Keratinocyte (primary cell): Measurements from ENCODE around the gene ABR. TPM values are rescaled to one million over a fixed set of nuclear protein-coding genes. Genes with fewer than 3 reads are reported as not detected.

Experiments used
- DNase-seq: peaks from one replicate; pipeline ENCODE4 v3.0.0-alpha.2; 2011; ENCODE audit warnings: low read depth, missing footprints, low spot score
- FAIRE-seq: peaks from 2 replicates; lab custom pipeline; 2011; peaks lifted over from hg19 to GRCh38; lab: Jason Lieb, UNC
- H2AFZ ChIP-seq: 2 replicates; pipeline ENCODE4 v1.6.0; 2012; ENCODE audit warnings: low read length, control low read depth, inconsistent platforms; ENCODE audit not compliant: control insufficient read depth
- H3K27ac ChIP-seq: 2 replicates; pipeline ENCODE4 v1.5.1; 2011; ENCODE audit warnings: low read length; ENCODE audit not compliant: control insufficient read depth, insufficient read depth
- H3K27me3 ChIP-seq: 3 replicates; pipeline ENCODE4 v1.6.0; 2011; ENCODE audit warnings: low read length; ENCODE audit not compliant: control insufficient read depth, insufficient read depth; ENCODE audit errors: extremely low read depth
- H3K36me3 ChIP-seq, 2 experiments: 2 replicates in 1 of 2; 3 replicates in 1 of 2; pipeline ENCODE4 v1.5.1; 2011; ENCODE audit warnings: low read length in 2 of 2, mild to moderate bottlenecking in 1 of 2; ENCODE audit not compliant: control insufficient read depth in 2 of 2, insufficient read depth in 2 of 2; ENCODE audit errors: extremely low read depth in 1 of 2
- H3K4me1 ChIP-seq: 3 replicates; pipeline ENCODE4 v1.5.1; 2011; ENCODE audit warnings: low read length; ENCODE audit not compliant: control insufficient read depth, insufficient read depth; ENCODE audit errors: extremely low read depth
- H3K4me2 ChIP-seq: 3 replicates; pipeline ENCODE4 v1.6.0; 2011; ENCODE audit warnings: low read depth, low read length; ENCODE audit not compliant: control insufficient read depth, insufficient read depth; ENCODE audit errors: extremely low read depth
- H3K4me3 ChIP-seq, 3 experiments: fragments of 200-600 bp in 1 of 3; sonication (generic) in 1 of 3; 2 replicates in 2 of 3; 3 replicates in 1 of 3; pipeline ENCODE4 v1.5.1; 2011 to 2016; ENCODE audit warnings: low read length in 3 of 3, mild to moderate bottlenecking in 3 of 3, control low read depth in 2 of 3, inconsistent platforms in 1 of 3, low read depth in 1 of 3, mixed read lengths in 1 of 3, mixed run types in 1 of 3, moderate library complexity in 1 of 3; ENCODE audit not compliant: control insufficient read depth in 2 of 3, insufficient read depth in 2 of 3; ENCODE audit errors: extremely low read depth in 1 of 3
- H3K79me2 ChIP-seq: 2 replicates; pipeline ENCODE4 v1.6.0; 2012; ENCODE audit warnings: low read length; ENCODE audit not compliant: control insufficient read depth, insufficient read depth
- H3K9ac ChIP-seq: 3 replicates; pipeline ENCODE4 v1.6.0; 2011; ENCODE audit warnings: low read length; ENCODE audit not compliant: control insufficient read depth, insufficient read depth; ENCODE audit errors: extremely low read depth
- H3K9me1 ChIP-seq: 3 replicates; pipeline ENCODE4 v1.6.0; 2011; ENCODE audit warnings: low read length; ENCODE audit not compliant: control insufficient read depth, insufficient read depth; ENCODE audit errors: extremely low read depth
- H3K9me3 ChIP-seq: 2 replicates; pipeline ENCODE4 v1.5.1; 2012; ENCODE audit warnings: low read depth, low read length; ENCODE audit not compliant: control insufficient read depth
- H4K20me1 ChIP-seq: 3 replicates; pipeline ENCODE4 v1.6.0; 2011; ENCODE audit warnings: low read length; ENCODE audit not compliant: control insufficient read depth, insufficient read depth; ENCODE audit errors: extremely low read depth
- CTCF ChIP-seq, 3 experiments: IDR thresholded peaks in 1 of 3; conservative IDR thresholded peaks in 1 of 3; optimal IDR thresholded peaks in 1 of 3; 2 replicates in 2 of 3; 3 replicates in 1 of 3; pipeline versions ENCODE3 to v1.5.1; 2011; ENCODE audit warnings: low read length in 3 of 3, mild to moderate bottlenecking in 3 of 3, moderate library complexity in 2 of 3, control low read depth in 1 of 3, inconsistent platforms in 1 of 3; ENCODE audit not compliant: insufficient read depth in 2 of 3; ENCODE audit errors: extremely low read depth in 1 of 3
- EZH2 ChIP-seq: IDR thresholded peaks from one replicate; pipeline ENCODE4 v1.6.1; 2012; ENCODE audit warnings: inconsistent platforms, mild to moderate bottlenecking, low read length, moderate library complexity
- dilution Hi-C: fragments of 300-500 bp; cut with MboI; formaldehyde crosslinking; loops from one replicate; pipeline ENCODE4 v1.7.0; 2020; ENCODE audit warnings: low sequenced_read_pairs; ENCODE audit not compliant: extremely low pct_ligation_motif_present
- polyA plus RNA-seq, 5 experiments: library from polyadenylated mRNA; depleted of rRNA in 3 of 5; stranded (reverse) in 3 of 5; stranded (forward) in 1 of 5; unstranded in 1 of 5; fragments of >200 nt; gene quantifications; 1 replicate in 1 of 5; 2 replicates in 3 of 5; 3 replicates in 1 of 5; pipeline versions ENCODE4 v1.2.1 to v1.2.3, GENCODE V29; 2011 to 2012; ENCODE audit warnings: missing spikeins in 2 of 5, low read depth in 1 of 5, low replicate concordance in 1 of 5

Gene ABR
- polyA plus RNA-seq, 1 donor (not counting 4 experiments of a cell fraction or from before 2014, with no cell fraction given): 17.3 TPM

- Histone ChIP-seq H3K4me3 (no peak overlapping the region), H3K9me3 (no peaks in the 10 kb centered on the region), H3K27me3 (no peaks in the 10 kb centered on the region), H3K9me1 (peaks cover 2% of the 10 kb centered on the region), H4K20me1 (no peaks in the 10 kb centered on the region), H3K4me1 (peaks cover 26% of the 10 kb centered on the region), H3K27ac (no peak overlapping the region), H3K4me2 (no peak overlapping the region), H3K79me2 (no peaks in the 10 kb centered on the region), H3K36me3 (peaks cover 0 to 9% of the 10 kb centered on the region in 2 experiments), H2AFZ (no peak overlapping the region), H3K9ac (no peak overlapping the region)
- FAIRE-seq (no peak), DNase-seq (no peak)
- TF ChIP-seq CTCF (optimal IDR thresholded peaks at IDR 0.05 in 1 of 3, IDR thresholded peaks at IDR 0.05 in 1 of 3, conservative IDR thresholded peaks at IDR 0.05 in 1 of 3; ENCODE audit: extremely low read depth in 1 of 3, insufficient read depth in 2 of 3, low read length in 3 of 3) (no peak), EZH2 (no peak)
- dilution Hi-C loops: no loop called here
Observed at GRCh38 chr17:1090465-1091189, 89.2 kb downstream of the ABR start.

- H3K4me1 ChIP-seq: peaks cover 23% of the 10 kb centered on the region
- DNase-seq (no peak), FAIRE-seq (no peak)
- TF ChIP-seq EZH2: no peak
- no peak for TF ChIP-seq CTCF (optimal IDR thresholded peaks at IDR 0.05 in 1 of 3, IDR thresholded peaks at IDR 0.05 in 1 of 3, conservative IDR thresholded peaks at IDR 0.05 in 1 of 3; ENCODE audit: extremely low read depth in 1 of 3, insufficient read depth in 2 of 3, low read length in 3 of 3)
- no peak overlapping the region for H3K4me3 ChIP-seq
- H3K9me3 ChIP-seq: no peaks in the 10 kb centered on the region
- no peaks in the 10 kb centered on the region for H3K79me2 ChIP-seq
- no peak overlapping the region for H3K4me2 ChIP-seq
- peaks cover 2% of the 10 kb centered on the region for H3K9me1 ChIP-seq
- no peaks in the 10 kb centered on the region for H3K27me3 ChIP-seq
- H3K27ac ChIP-seq: no peak overlapping the region
- no peak overlapping the region for H2AFZ ChIP-seq
- dilution Hi-C loops: no loop called here
- peaks cover 0 to 8% of the 10 kb centered on the region in 2 experiments for H3K36me3 ChIP-seq
- H3K9ac ChIP-seq: no peak overlapping the region
- H4K20me1 ChIP-seq: no peaks in the 10 kb centered on the region
Observed at GRCh38 chr17:1089915-1090314, 89.9 kb downstream of the ABR start.
